Measurements from ENCODE around the gene ABCC8. TPM values are rescaled to one million over a fixed set of nuclear protein-coding genes. Genes with fewer than 3 reads are reported as not detected.

The ABCC8 gene
- total and polyA plus RNA-seq, 10 of the 15 experiments (the other 5 are each of a cell fraction or from before 2014, with no cell fraction given), result not detected

- TF ChIP-seq E2F4 (IDR thresholded peaks at IDR 0.05; ENCODE audit: low read depth, low read length) (no peak), CREB1 (IDR thresholded peaks at IDR 0.05; ENCODE audit: low read depth) (no peak), CTCF (IDR thresholded peaks at IDR 0.05 in 2 of 3, conservative IDR thresholded peaks at IDR 0.05 in 1 of 3; ENCODE audit: control insufficient read depth in 2 of 3, extremely low read depth in 1 of 3, insufficient read depth in 1 of 3, low read depth in 3 of 3, low read length in 3 of 3) (peak; percentile 49 to 65 (median 53)), BMI1 (IDR thresholded peaks at IDR 0.05; ENCODE audit: borderline replicate concordance) (no peak), NR2C2 (IDR thresholded peaks at IDR 0.05; ENCODE audit: borderline replicate concordance, control insufficient read depth, insufficient read length, low read depth) (no peak)
Observed at GRCh38 chr11:17354601-17354991, 122.0 kb downstream of the ABCC8 start (continued).

GRCh38 chr11:17353821-17354600, 122.6 kb downstream of the ABCC8 start:
- ATAC-seq, result no peak
- Histone ChIP-seq H3K9me3 (replicated peaks; ENCODE audit: control insufficient read depth, insufficient read depth, low read length) (no peaks in the 10 kb centered on the region; the same call in 2 of the 3 replicates), H3K27me3 (replicated peaks in 1 of 2; ENCODE audit: control insufficient read depth in 2 of 2, insufficient read depth in 2 of 2, low read length in 1 of 2) (peaks cover 8 to 11% of the 10 kb centered on the region in 2 experiments; a peak in 3 of 4 replicates), H4K20me1 (ENCODE audit: control insufficient read depth, insufficient read depth) (no peaks in the 10 kb centered on the region), H3K9ac (ENCODE audit: control insufficient read depth, insufficient read depth, low read length) (0 out of 2 replicates have a peak overlapping the region, but pooled peaks have one; percentile 11), H2AFZ (ENCODE audit: control insufficient read depth, low read depth, low read length) (peak overlapping the region; percentile 61), H3K36me3 (ENCODE audit: control insufficient read depth in 2 of 2, insufficient read depth in 2 of 2, low read length in 1 of 2) (no peaks in the 10 kb centered on the region), H3K4me1 (ENCODE audit: control insufficient read depth, insufficient read depth, low read length) (peaks cover 12% of the 10 kb centered on the region), H3K79me2 (ENCODE audit: control insufficient read depth, insufficient read depth, low read length) (no peaks in the 10 kb centered on the region), H3K4me3 (peak overlapping the region; percentile 68), H3K4me2 (ENCODE audit: control insufficient read depth, insufficient read depth) (peak overlapping the region; percentile 98), H3K27ac (ENCODE audit: control insufficient read depth, insufficient read depth) (no peak overlapping the region)
- intact Hi-C loops (cut with micrococcal nuclease; ENCODE audit: unreplicated experiment) (no loop called here), in situ Hi-C loops (cut with MboI) (no loop called here)
- POLR2A ChIA-PET, result interaction anchor here (0.7 kb wide), 1 partner anchor 20 kb away, joined by 4 read pairs; no protein-coding TSS in a partner anchor
- no TSS peak for BruUV-seq (replicated peaks)
- FAIRE-seq, result no peak
- RAD21 ChIA-PET (ENCODE audit: unreplicated experiment), result interaction anchor here (0.6 to 1.2 kb wide), 5 partner anchors 118 to 445 kb away, joined by 3 to 5 read pairs (median 4); no protein-coding TSS in a partner anchor
- DNase-seq (ENCODE audit: low read depth, low spot score), result no peak
- CTCF ChIA-PET, result interaction anchor here (0.6 to 2.8 kb wide), 10 partner anchors 9 to 144 kb away, joined by 3 to 14 read pairs (median 4); no protein-coding TSS in a partner anchor
- 12% methylated on average over 14 of the region's 15 CpGs for WGBS (ENCODE audit: insufficient coverage, insufficient replicate concordance, low lambda C conversion rate, missing lambda C conversion rate)
- SMC1A ChIA-PET (ENCODE audit: uncharacterized antibody, unreplicated experiment), result interaction anchor here (1.2 to 2.2 kb wide), 5 partner anchors 9 to 131 kb away, joined by 3 to 15 read pairs (median 3); no protein-coding TSS in a partner anchor
- TF ChIP-seq ZNF384 (IDR thresholded peaks at IDR 0.05; ENCODE audit: borderline replicate concordance, low read depth, low read length), result 0 out of 2 replicates have a peak, but pooled peaks have one; percentile 7
- no peak for TF ChIP-seq ZNF274 (IDR thresholded peaks at IDR 0.05; ENCODE audit: insufficient read depth, insufficient read length)
- TF ChIP-seq CBX3 (IDR thresholded peaks at IDR 0.05; ENCODE audit: borderline replicate concordance, low read depth), result no peak
- no peak for TF ChIP-seq CUX1 (IDR thresholded peaks at IDR 0.05; ENCODE audit: insufficient replicate concordance, low read depth, low read length)
- no peak for TF ChIP-seq SMARCA5 (IDR thresholded peaks at IDR 0.05)
- TF ChIP-seq ESRRA (IDR thresholded peaks at IDR 0.05; ENCODE audit: low read length), result no peak
